Measurements from ENCODE around the gene NYAP1.

Gene NYAP1

DNA sequence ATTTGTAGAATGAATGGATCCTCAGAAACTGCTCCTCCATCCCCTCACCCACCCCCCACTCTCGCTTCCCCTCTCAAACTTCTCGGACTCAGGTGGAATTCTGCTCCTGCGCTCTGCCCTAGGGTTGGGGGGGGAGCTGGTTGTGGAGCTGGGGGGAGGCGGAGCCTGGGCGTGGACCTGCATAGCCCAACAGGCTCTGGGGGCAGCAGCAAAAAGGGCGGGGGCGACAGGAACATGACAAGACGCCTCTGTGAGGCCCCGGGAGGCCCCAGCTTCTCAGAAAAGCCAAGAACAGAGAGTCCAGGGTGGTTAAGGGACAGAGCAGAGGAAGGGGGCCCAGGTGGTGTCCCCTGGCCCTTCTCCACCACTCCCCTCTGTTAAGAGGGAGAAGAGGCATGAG lies 8.2 kb upstream of the NYAP1 start:
- Histone ChIP-seq H3K4me3 (ENCODE audit: severe bottlenecking) (no peak overlapping the region), H3K4me1 (ENCODE audit: insufficient read depth, poor library complexity, severe bottlenecking) (no peaks in the 10 kb centered on the region), H3K36me3 (ENCODE audit: low read depth) (peaks cover 17% of the 10 kb centered on the region), H3K27ac (ENCODE audit: poor library complexity, severe bottlenecking) (no peak overlapping the region), H3K9me3 (ENCODE audit: severe bottlenecking) (no peaks in the 10 kb centered on the region), H3K27me3 (ENCODE audit: insufficient read depth, poor library complexity, severe bottlenecking) (no peaks in the 10 kb centered on the region)
- ATAC-seq (ENCODE audit: low read depth) (no peak), DNase-seq (ENCODE audit: low spot score) (no peak)
- TF ChIP-seq, protein P1, sequence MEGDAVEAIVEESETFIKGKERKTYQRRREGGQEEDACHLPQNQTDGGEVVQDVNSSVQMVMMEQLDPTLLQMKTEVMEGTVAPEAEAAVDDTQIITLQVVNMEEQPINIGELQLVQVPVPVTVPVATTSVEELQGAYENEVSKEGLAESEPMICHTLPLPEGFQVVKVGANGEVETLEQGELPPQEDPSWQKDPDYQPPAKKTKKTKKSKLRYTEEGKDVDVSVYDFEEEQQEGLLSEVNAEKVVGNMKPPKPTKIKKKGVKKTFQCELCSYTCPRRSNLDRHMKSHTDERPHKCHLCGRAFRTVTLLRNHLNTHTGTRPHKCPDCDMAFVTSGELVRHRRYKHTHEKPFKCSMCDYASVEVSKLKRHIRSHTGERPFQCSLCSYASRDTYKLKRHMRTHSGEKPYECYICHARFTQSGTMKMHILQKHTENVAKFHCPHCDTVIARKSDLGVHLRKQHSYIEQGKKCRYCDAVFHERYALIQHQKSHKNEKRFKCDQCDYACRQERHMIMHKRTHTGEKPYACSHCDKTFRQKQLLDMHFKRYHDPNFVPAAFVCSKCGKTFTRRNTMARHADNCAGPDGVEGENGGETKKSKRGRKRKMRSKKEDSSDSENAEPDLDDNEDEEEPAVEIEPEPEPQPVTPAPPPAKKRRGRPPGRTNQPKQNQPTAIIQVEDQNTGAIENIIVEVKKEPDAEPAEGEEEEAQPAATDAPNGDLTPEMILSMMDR (IDR thresholded peaks at IDR 0.05; ENCODE audit: poor library complexity, severe bottlenecking): no peak

GRCh38 chr7:100476101-100476780 lies 7.5 kb upstream of the NYAP1 start:
- H3K27me3 ChIP-seq (ENCODE audit: insufficient read depth, poor library complexity, severe bottlenecking): no peaks in the 10 kb centered on the region
- H3K36me3 ChIP-seq (ENCODE audit: low read depth): peaks cover 16% of the 10 kb centered on the region
- ATAC-seq (ENCODE audit: low read depth): no peak
- no peak overlapping the region for H3K4me3 ChIP-seq (ENCODE audit: severe bottlenecking)
- H3K9me3 ChIP-seq (ENCODE audit: severe bottlenecking): no peaks in the 10 kb centered on the region
- TF ChIP-seq, protein P1 (IDR thresholded peaks at IDR 0.05; ENCODE audit: poor library complexity, severe bottlenecking): no peak
- H3K27ac ChIP-seq (ENCODE audit: poor library complexity, severe bottlenecking): no peak overlapping the region
- H3K4me1 ChIP-seq (ENCODE audit: insufficient read depth, poor library complexity, severe bottlenecking): no peaks in the 10 kb centered on the region
- no peak for DNase-seq (ENCODE audit: low spot score)

- H3K9me3 ChIP-seq (ENCODE audit: severe bottlenecking): no peaks in the 10 kb centered on the region
- no peaks in the 10 kb centered on the region for H3K27me3 ChIP-seq (ENCODE audit: insufficient read depth, poor library complexity, severe bottlenecking)
- ATAC-seq (ENCODE audit: low read depth): no peak
- no peaks in the 10 kb centered on the region for H3K4me1 ChIP-seq (ENCODE audit: insufficient read depth, poor library complexity, severe bottlenecking)
- peak overlapping the region; percentile 64 for H3K27ac ChIP-seq (ENCODE audit: poor library complexity, severe bottlenecking)
- DNase-seq (ENCODE audit: low spot score): no peak
- peaks cover 16% of the 10 kb centered on the region for H3K36me3 ChIP-seq (ENCODE audit: low read depth)
- TF ChIP-seq, protein P1 (IDR thresholded peaks at IDR 0.05; ENCODE audit: poor library complexity, severe bottlenecking): peak; percentile 37
- peak overlapping the region; percentile 84 for H3K4me3 ChIP-seq (ENCODE audit: severe bottlenecking)
Measured at GRCh38 chr7:100476903-100477870, 6.5 kb upstream of the NYAP1 start.

DNA sequence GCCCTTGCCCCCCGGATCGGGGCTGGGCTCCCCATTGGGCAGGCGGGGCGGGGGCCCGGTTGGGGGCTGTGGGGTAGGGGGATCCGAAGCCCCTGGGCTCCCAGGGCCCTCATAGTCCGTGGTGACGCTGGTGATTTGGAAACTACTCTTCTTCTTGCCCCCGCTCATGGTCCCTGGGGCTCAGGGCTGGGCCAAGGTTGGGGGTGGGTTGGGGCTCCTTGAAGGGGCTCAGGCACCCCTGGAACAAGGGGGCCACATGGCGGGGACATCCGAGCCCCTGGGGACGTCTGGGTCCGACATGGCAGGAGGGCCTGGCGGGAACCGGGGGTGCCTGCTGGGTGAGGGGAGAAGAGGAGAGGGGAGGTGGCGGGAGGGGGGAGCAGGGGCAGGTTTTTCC lies 5.9 kb upstream of the NYAP1 start:
- no peak for ATAC-seq (ENCODE audit: low read depth)
- Histone ChIP-seq H3K4me1 (ENCODE audit: insufficient read depth, poor library complexity, severe bottlenecking) (no peaks in the 10 kb centered on the region), H3K27ac (ENCODE audit: poor library complexity, severe bottlenecking) (peak overlapping the region; percentile 64), H3K27me3 (ENCODE audit: insufficient read depth, poor library complexity, severe bottlenecking) (no peaks in the 10 kb centered on the region), H3K36me3 (ENCODE audit: low read depth) (peaks cover 16% of the 10 kb centered on the region), H3K9me3 (ENCODE audit: severe bottlenecking) (no peaks in the 10 kb centered on the region), H3K4me3 (ENCODE audit: severe bottlenecking) (peak overlapping the region; percentile 84)
- TF ChIP-seq, protein P1 (IDR thresholded peaks at IDR 0.05; ENCODE audit: poor library complexity, severe bottlenecking): peak; percentile 1
- DNase-seq (ENCODE audit: low spot score): no peak
